ENCODE data around the gene CCRL2. TPM values are rescaled to one million over a fixed set of nuclear protein-coding genes. Genes with fewer than 3 reads are reported as not detected.

Gene CCRL2
- total RNA-seq, 6 donors from 2014 or later = 4.2 to 25.5 (median 13.7) TPM

DNA sequence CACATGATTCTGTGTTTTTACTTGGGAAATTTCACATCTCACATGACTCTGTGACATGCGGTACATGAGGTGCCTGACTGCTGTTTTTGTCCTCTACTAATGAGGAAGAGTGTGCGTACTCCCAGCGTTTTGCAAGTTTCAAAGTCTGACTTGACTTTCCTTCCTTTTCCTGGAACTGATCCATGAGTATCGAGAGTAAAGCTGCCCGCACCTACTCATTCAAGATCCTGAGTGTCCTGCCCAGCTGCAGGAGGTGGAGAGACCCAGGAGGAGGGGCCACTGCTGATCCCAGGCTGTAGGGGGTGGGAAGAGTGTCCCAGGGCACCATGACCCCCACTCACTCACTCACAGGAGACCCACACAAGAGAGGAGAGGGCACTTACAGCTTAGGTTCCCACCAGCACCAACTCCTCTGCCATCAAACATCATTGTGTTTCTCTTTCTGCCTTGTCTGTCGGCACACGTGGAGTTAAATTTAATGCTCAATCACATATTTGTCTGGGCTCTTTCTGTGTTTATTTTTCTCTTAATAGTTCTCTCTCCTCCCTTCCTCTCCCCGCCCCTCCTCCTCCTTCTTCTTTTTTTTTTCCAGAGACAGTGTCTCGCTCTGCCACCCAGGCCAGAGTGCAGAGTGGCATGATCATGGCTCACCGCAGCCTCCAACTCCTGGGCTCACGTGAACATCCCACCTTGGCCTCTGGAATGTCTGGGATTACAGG lies 1.6 kb upstream of the CCRL2 start:
- H3K4me1 ChIP-seq = peaks cover 49 to 65% (median 59%) of the 10 kb centered on the region in 4 donors
- H3K9me3 ChIP-seq = no peaks in the 10 kb centered on the region
- no peaks in the 10 kb centered on the region for H3K27me3 ChIP-seq
- peak; percentile 34 to 95 (median 64) for TF ChIP-seq EP300 (IDR thresholded peaks at IDR 0.05)
- TF ChIP-seq POLR2AphosphoS5 (IDR thresholded peaks at IDR 0.05) = peak; percentile 53 to 70
- TF ChIP-seq, protein P1, sequence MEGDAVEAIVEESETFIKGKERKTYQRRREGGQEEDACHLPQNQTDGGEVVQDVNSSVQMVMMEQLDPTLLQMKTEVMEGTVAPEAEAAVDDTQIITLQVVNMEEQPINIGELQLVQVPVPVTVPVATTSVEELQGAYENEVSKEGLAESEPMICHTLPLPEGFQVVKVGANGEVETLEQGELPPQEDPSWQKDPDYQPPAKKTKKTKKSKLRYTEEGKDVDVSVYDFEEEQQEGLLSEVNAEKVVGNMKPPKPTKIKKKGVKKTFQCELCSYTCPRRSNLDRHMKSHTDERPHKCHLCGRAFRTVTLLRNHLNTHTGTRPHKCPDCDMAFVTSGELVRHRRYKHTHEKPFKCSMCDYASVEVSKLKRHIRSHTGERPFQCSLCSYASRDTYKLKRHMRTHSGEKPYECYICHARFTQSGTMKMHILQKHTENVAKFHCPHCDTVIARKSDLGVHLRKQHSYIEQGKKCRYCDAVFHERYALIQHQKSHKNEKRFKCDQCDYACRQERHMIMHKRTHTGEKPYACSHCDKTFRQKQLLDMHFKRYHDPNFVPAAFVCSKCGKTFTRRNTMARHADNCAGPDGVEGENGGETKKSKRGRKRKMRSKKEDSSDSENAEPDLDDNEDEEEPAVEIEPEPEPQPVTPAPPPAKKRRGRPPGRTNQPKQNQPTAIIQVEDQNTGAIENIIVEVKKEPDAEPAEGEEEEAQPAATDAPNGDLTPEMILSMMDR (IDR thresholded peaks at IDR 0.05) = no peak
- TF ChIP-seq POLR2A (IDR thresholded peaks at IDR 0.05) = peak in 2 of 4 donors; percentile 13 to 65
- ATAC-seq (ENCODE audit: low FRiP score in 2 of 2) = peak; percentile 59 to 62
- H3K4me3 ChIP-seq = peak overlapping the region in 2 of 4 donors; percentile 27 to 52
- H3K27ac ChIP-seq = peak overlapping the region; percentile 90 to 95 (median 92)
- no peaks in the 10 kb centered on the region for H3K36me3 ChIP-seq
- WGBS, 2 donors = 20 to 26% methylated on average over 9 to 11 of the region's 11 CpGs
- DNase-seq = peak in 1 of 2 donors; percentile 84

DNA sequence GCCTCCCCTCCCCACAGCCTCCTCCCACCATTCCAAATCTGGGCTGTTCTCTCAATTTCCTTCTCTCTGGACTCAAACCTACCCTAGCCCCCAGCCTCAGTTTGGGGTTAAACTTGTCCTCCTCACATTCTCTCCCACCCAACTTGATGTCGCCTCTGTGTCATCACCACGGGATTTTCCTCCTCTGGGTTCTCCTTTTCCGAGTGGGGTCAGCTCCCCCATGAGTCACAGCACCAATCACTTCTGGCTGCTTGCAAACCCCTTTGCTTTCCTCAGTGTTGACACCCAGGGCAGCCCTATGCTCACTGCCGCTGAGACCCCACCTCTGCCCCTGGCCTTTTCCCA lies 644 bp upstream of the CCRL2 start:
- peak overlapping the region in 2 of 4 donors; percentile 36 to 52 for H3K4me3 ChIP-seq

DNA sequence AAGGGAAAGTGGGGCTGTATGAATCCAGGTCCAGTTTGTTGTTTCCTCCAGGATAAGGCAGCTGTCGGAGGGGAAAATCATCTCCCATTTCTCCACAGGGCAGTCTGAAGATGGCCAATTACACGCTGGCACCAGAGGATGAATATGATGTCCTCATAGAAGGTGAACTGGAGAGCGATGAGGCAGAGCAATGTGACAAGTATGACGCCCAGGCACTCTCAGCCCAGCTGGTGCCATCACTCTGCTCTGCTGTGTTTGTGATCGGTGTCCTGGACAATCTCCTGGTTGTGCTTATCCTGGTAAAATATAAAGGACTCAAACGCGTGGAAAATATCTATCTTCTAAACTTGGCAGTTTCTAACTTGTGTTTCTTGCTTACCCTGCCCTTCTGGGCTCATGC lies 911 bp downstream of the CCRL2 start:
- TF ChIP-seq POLR2AphosphoS5 (IDR thresholded peaks at IDR 0.05) (no peak), EP300 (IDR thresholded peaks at IDR 0.05) (no peak)
- Histone ChIP-seq H3K27me3 (no peaks in the 10 kb centered on the region), H3K27ac (peak overlapping the region; percentile 90 to 95 (median 92)), H3K4me1 (peaks cover 68 to 72% (median 70%) of the 10 kb centered on the region in 4 donors), H3K9me3 (no peaks in the 10 kb centered on the region), H3K36me3 (no peaks in the 10 kb centered on the region), H3K4me3 (peak overlapping the region; percentile 19 to 52 (median 36))
- WGBS, 2 donors = 58 to 71% methylated on average over 7 of the region's 7 CpGs
- ATAC-seq (ENCODE audit: low FRiP score in 2 of 2) = no peak
- no peak for DNase-seq

More for the DNA sequence above, 644 bp upstream of the CCRL2 start:
- DNase-seq (peak in 1 of 2 donors; percentile 75), ATAC-seq (ENCODE audit: low FRiP score in 2 of 2) (peak; percentile 38 to 70)
- TF ChIP-seq, protein P1 (IDR thresholded peaks at IDR 0.05) = no peak
- no peak for TF ChIP-seq POLR2AphosphoS5 (IDR thresholded peaks at IDR 0.05)
- peak in 1 of 4 donors; percentile 24 for TF ChIP-seq EP300 (IDR thresholded peaks at IDR 0.05)
- TF ChIP-seq POLR2A (IDR thresholded peaks at IDR 0.05) = no peak
- Histone ChIP-seq H3K9me3 (no peaks in the 10 kb centered on the region), H3K4me1 (peaks cover 54 to 63% (median 57%) of the 10 kb centered on the region in 4 donors), H3K27me3 (no peaks in the 10 kb centered on the region), H3K27ac (peak overlapping the region; percentile 90 to 95 (median 92)), H3K36me3 (no peaks in the 10 kb centered on the region)
- 52 to 59% methylated on average over 4 of the region's 4 CpGs for WGBS, 2 donors

DNA sequence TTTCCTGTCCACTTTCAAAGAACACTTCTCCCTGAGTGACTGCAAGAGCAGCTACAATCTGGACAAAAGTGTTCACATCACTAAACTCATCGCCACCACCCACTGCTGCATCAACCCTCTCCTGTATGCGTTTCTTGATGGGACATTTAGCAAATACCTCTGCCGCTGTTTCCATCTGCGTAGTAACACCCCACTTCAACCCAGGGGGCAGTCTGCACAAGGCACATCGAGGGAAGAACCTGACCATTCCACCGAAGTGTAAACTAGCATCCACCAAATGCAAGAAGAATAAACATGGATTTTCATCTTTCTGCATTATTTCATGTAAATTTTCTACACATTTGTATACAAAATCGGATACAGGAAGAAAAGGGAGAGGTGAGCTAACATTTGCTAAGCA lies 1.8 kb downstream of the CCRL2 start:
- H3K27ac ChIP-seq = peak overlapping the region; percentile 17 to 93 (median 90)

More for the DNA sequence above, 1.8 kb downstream of the CCRL2 start:
- H3K4me1 ChIP-seq = peaks cover 73 to 81% (median 74%) of the 10 kb centered on the region in 4 donors
- no peaks in the 10 kb centered on the region for H3K36me3 ChIP-seq
- WGBS, 2 donors = 62 to 74% methylated on average over 7 of the region's 7 CpGs
- TF ChIP-seq POLR2A (IDR thresholded peaks at IDR 0.05) = no peak
- TF ChIP-seq POLR2AphosphoS5 (IDR thresholded peaks at IDR 0.05) = no peak
- TF ChIP-seq EP300 (IDR thresholded peaks at IDR 0.05) = no peak
- TF ChIP-seq, protein P1 (IDR thresholded peaks at IDR 0.05) = no peak
- H3K27me3 ChIP-seq = no peaks in the 10 kb centered on the region
- ATAC-seq (ENCODE audit: low FRiP score in 2 of 2) (no peak), DNase-seq (no peak)
- H3K4me3 ChIP-seq = peak overlapping the region in 2 of 4 donors; percentile 37 to 52
- H3K9me3 ChIP-seq = no peaks in the 10 kb centered on the region

All from upper lobe of left lung (tissue), 6 donors.